ENCODE measurements around the gene PYGB.
"Not testable (repeated sequence)": the region's sequence is repeated elsewhere in the genome, so short reads cannot be mapped to it uniquely, and the experiment has no call there.

PYGB gene

GRCh38 chr20:25316506-25317190, 68.8 kb downstream of the PYGB start:
- no peak for DNase-seq

DNA sequence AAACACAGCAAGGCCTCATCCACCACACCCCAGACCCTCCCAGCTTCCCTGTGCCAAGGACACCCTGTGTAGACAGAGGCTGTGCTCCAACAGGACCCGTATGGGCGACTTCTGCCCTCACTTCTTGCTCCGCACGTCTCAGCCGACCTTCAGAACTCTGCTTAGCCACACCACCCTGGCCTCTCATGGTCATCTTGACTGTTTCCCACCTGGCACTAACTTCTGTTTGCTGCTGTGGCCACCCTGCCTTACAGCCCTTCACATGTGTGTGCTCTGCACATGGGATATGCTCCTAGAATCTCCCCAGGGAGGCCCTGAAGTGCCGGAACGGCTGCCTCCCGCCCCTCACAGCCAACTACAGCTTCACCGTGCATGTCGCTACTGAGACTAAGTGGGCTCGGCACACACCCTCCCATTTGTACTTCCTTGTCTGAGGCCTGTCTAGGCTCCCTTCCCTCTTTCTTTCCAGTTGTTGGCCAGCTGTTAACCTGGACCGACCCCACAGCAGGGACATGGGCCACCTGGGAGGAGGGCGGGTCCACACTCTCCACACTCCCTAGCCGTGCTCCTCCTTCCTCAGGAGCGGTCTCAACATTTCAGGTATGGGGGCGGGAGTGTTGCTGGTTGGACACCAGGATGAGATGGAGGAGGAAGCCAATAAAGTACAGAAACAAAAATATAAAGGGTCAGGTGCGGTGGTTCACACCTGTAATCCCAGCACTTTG, 69.6 kb downstream of the PYGB start:
- no peak for DNase-seq

GRCh38 chr20:25318471-25319240, 70.8 kb downstream of the PYGB start:
- no peak for DNase-seq

DNA sequence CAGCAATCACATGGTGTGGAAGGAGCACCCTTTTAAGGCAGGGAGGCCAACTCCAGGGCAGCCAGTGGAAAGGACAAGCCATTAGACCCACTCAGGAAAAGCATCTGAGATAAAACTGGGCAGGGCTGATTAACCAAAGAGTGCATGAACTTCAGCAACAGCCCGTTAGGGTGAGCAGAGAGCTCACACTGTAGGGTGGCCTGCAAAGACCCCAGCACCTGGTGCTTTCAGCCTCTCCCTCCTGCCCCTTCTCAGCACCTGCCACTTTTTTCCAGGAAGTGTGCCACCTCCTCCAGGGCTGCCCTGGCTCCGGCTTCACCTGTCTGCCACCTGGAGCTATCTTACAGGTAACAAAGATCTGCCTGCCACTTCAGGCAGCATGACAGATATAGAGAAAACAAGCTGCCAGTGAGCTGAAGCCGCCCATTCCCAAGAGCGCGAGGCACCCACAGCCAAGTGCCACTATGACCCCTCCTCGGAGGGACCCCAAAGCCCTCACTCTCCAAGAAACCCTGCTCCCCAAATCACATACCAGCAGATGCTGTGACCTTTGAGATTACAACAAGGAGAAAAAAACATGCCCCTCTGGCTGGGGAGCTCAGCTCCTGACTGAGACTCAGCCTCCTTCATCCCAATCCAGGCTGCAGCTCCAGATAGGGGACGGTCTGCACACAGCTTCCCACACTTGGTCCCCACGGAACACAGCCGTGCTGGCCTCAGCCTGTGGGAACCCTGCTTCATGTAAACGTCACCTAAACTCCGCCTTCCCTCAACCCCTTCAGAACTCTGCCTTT, 71.6 kb downstream of the PYGB start:
- DNase-seq: no peak

DNA sequence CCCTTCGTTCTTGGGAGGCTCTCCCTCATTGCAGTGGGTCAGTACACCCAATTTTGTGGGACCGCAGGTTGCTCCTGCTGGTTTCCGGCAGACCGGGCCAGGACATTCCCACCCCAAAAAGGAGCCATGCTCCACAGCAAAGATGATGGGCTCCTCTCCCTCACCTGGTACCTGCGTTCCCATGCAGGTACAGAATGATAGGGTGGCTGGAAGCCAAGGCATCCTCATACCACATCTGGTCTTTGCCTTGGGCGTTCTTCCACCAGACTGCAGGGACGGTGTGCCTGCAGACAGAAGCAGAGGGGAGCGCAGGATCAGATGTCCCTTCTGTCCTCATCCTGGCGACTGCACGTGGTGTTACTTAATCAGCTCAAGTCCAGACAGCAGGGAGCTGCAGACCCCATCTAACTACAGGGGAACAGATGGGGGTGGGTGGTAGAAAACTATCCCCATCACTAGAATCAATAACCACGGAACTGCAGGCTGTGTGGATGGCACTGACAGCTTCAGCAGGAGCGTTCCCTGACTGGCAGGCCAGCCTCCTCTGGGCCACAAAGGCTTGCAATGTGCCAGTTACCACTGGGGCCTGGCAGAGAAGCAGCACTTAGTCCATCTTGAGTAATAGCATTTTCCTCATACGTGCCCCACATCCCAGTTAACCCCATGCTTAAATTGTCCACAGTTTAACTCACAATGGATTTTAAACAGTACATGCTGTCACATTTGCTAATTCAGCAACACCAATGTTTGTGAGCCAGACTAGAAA, 72.3 kb downstream of the PYGB start:
- no peak for DNase-seq

GRCh38 chr20:25321262-25321831, 73.5 kb downstream of the PYGB start:
- DNase-seq: no peak

- DNase-seq: no peak
Measured at GRCh38 chr20:25321991-25322390, 74.1 kb downstream of the PYGB start.

DNA sequence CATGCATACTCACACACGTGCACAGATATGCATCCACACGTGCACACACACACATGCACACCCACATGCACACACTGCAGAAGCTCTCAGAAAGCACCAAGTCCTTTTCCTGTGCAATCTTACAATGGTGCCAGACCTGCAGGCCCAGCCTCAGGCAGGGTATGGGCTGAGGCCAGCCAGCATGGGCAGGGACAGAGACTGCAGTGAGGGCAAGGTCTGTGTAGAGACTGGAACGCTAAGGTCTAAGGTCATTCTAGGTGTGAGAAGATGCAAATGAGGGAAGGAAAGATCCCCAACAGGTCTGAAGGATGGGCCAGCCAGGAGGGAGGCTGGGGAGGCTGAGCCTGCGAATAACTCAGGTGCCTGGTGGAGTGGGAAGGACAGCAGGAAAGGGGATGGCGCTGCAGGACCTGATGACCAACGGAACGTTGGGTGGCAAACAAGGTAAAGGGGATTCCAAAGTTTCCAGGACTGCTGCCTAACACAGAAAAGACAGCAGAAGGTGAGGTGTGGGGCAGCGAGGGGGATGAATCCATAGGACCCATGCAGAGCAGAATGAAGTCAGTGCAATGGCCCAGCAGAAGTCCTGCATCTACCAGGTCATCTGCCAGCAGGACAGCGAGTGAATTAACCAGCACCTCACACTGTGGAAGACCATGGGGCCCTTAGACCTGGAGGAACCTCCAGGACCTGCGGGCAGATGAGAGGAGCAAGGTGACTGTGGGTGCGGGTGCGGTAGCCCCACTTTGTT, 75.8 kb downstream of the PYGB start:
- no peak for DNase-seq

GRCh38 chr20:25324412-25324811, 76.5 kb downstream of the PYGB start:
- no peak for DNase-seq

GRCh38 chr20:25325073-25325472, 77.2 kb downstream of the PYGB start:
- no peak for DNase-seq

DNA sequence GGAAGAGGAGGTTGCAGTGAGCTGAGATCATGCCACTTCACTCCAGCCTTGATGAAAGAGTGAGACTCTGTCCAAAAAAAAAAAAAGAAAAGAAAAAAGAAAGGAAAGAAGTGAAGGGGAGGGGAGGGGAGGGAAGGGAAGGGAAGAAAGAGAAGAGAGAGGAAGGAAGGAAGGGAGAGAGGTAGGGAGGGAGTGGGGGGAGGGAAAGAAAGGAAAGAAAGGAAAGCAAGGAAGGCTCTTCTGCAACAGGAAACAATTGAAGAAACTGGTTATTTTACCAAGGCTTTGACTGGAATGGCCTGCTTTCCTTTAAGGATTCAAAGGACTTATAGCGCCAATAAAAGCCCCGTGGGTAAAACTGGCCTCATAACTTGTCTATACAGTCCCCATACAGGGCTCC, 78.1 kb downstream of the PYGB start:
- DNase-seq: no peak

DNA sequence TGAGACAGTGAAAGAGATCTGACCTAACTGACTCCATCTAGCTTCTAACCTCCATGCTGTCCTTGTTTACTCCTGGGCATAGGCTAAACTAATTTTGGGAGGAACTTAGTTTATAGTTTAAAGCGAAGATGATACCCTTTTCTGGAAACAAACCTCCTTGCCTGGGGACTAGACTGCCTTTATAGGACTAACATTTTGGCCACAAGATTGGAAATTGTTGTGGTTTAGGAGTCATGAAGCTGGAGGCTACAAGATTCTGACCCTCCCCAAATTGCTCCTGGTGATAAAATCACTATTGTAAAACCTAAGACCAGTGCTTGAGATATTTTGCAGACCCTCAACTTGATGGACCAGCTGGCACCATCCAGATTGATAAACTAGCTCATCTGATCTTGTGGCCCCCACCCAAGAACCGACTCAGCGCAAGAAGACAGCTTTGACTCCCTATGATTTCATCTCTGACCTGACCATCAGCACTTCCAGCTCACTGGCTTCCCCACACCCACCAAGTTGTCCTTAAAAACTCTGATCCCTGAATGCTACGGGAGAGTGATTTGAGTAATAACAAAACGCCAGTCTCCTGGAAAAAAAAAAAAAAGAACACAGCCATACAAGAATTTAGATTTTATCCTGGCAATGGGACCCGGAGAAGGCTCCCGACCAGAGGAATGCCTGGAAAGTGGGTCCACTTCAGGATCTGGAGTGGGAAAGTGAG, 79.8 kb downstream of the PYGB start:
- DNase-seq: no peak

DNA sequence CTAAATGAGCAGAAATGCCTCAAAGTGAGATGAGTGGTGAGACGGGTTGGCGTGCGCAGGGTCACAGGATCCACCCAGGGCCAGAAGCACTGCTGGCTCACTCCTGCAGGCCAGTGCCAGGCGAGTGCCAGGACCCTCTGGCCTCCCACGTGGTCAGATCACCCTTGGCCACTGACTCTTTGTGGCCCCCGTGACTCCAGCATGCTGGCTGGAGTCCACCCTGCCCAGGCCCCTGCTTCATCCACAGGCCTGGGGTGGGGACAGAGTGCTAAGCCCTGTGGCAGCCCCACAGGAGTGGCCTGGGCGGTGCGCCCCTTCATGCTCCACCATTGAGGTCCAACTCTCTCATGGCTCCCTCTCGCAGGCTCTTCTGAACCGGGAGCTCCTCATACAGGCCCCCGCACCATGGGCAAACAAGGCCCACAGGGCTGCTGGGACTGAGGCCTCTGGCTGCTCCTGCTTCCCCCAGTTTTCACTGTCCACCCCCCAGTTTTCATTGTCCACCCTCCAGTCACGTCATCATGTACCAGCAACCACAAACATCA, 81.1 kb downstream of the PYGB start:
- no peak for DNase-seq

DNA sequence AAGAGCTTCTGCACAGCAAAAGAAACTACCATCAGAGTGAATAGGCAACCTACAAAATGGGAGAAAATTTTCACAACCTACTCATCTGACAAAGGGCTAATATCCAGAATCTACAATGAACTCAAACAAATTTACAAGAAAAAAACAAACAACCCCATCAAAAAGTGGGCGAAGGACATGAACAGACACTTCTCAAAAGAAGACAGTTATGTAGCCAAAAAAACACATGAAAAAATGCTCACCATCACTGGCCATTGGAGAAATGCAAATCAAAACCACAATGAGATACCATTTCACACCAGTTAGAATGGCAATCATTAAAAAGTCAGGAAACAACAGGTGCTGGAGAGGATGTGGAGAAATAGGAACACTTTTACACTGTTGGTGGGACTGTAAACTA, 87.1 kb downstream of the PYGB start:
- not testable (repeated sequence) for DNase-seq

DNA sequence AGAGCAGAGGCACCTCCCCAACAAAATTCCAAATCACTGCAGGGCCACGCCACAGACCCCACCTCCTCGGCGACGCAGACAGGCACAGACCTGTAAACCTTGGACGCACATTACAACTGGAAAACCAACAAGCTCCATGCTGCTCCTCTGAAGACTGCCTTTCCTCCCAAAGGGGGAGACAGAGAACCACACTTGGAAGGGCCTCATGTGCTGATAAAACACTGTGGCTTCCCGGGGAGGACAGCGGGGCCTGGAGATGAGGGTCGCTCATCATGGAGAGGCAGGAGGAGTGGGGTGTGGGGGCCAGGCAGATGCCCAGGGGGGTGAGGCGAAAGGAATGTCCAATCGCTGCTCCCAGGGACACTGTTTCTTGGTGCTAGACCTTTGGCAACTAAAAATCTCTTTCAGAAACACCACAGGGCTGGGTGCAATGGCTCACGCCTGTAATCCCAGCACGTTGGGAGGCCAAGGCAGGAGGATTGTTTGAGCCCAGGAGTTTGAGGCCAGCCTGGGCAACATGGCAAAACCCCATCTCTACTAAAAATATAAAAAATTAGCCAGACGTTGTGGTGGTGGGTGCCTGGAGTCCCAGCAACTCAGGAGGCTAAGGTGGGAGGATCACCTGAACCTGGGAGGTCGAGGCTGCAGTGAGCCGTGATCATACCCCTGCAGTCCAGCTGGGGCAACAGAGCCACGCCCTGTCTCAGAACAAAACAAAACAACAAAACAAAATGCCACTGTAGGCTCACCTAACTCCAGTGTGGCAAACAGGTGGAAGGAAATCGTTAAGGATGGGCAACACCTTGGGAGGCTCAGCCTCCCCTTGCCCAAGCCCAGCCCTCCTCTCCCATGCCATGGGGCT, 88.9 kb downstream of the PYGB start:
- no peak for DNase-seq

GRCh38 chr20:25338112-25339023, 90.5 kb downstream of the PYGB start:
- no peak for DNase-seq

- DNase-seq: no peak
Measured at GRCh38 chr20:25339608-25340007, 91.7 kb downstream of the PYGB start.

GRCh38 chr20:25340380-25340779, 92.5 kb downstream of the PYGB start:
- no peak for DNase-seq
